HG02798 (cell line): ENCODE measurements around the gene SPATA13.

ENCODE experiments used
- ATAC-seq: cut with Tn5 transposase; IDR thresholded peaks from one replicate; pipeline ENCODE4 v1.9.1; 2021; ENCODE audit warnings: mild to moderate bottlenecking; ENCODE audit not compliant: unreplicated experiment, poor library complexity

Gene SPATA13

DNA sequence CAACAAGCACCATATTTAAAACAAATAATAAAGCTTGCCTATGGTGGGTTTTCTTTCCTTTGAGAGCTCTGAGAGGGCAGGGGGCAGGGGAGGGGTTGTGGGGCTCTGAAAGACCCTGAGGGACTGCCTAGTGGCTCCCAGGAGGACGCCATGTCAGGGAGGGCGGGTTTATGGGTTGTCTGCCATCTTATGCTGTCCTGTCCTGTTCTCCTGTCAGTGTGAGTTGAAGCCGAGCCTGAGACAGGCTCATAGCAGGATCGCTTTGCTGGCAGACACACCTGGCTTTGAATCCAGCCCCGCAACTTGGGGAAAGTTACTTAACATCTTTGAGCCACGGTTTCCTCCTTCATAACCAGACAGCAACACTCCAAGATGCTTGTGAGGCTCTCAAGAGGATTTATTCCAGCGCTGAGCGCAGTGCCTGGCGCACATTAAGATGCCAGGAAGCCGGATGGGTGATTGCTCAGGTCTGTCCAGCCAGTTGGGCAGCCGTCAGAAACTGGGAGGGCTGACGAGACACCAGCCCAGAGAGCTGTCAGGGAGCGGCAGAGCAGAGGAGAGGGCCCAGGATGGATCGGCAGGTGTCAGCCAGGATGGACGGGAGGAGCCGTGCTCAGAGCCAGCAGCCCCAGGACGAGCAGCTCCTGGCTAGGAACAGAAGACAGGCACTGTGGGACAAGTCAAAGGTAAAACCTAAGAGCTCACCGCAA is 112.1 kb downstream of the SPATA13 start:
- no peak for ATAC-seq

GRCh38 chr13:24273926-24274325 is 113.4 kb downstream of the SPATA13 start:
- no peak for ATAC-seq

DNA sequence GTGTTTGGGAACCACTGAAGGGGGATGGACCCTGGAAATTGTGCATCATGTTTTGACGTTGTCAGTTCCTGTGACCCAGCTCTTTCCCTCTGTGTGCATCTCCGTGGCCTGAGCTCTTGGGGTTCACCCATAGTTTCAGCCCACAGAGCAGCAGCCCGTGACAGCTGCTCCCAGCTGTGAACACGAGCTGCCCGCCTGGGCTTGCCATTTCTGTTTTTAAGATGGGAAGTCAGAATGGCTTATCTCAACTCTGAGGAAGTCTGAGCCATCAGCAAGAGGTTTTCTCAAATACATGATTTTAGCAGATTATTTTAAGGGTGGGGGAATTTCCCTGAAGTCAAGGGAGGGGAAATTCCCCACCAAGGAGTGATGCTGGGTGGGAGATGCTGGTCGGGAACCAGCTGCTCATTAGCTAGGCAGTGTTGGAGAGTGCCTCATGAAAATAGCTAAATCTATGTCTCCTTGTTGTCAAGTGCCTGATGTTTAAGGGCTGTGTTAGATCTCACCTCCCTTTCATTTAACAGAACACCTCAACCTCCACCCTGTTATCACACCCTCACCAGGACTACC is 114.0 kb downstream of the SPATA13 start:
- ATAC-seq = peak; percentile 70

GRCh38 chr13:24275041-24275440 is 114.5 kb downstream of the SPATA13 start:
- no peak for ATAC-seq

GRCh38 chr13:24276306-24276705 is 115.8 kb downstream of the SPATA13 start:
- no peak for ATAC-seq

DNA sequence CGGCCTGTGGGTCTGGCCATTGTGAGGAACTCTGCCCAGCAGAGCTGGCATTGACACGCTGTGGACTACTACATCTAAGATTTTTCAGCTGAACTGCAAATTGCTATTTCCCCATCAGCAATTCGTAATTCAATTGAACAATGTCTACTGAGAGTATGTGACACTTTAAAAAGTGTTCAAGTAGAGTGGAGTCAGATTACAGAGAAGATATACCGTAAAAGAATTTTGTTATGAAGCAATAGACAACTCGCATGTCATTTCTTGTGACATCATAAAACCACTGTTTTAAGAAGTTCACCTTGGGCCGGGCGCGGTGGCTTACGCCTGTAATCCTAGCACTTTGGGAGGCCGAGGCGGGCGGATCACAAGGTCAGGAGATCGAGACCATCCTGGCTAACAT is 116.3 kb downstream of the SPATA13 start:
- no peak for ATAC-seq

- ATAC-seq = no peak
Measured at GRCh38 chr13:24277761-24278160, 117.2 kb downstream of the SPATA13 start.

DNA sequence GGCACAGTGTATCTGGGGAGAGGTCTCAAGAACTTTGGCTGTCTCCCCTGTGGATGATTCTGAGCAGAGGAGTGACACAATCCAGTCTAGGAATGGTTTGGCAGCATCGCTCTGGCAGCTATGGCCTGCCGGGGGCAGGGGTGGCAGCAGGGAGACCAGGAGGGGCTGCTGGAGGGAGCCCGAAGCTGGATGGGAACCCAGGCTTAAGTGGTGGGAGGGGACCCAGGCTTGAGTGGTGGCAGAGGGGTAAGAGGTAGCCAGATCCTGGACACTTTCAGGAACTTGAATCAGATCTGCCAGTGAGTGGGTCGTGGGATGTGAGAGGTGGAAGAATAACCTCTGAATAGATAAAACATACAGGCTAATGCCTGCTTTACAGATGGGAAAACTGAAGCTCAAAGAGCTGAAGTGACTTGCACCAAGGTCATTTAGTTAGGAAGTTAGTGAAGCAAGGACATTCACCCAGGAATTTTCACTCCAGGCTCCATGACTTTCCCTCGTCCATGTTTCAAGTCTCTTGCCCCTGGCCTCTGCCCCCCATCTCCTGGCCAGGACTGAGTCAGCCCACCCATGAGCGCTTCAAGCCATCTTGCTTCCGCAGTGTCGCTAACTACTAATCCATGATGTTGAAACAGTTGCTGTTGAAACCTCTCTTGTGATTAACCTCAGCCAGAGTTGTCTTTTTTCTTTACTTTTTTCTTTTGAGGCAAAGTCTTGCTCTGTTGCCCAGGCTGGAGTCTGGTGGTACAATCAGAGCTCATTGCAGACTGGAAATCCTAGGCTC is 119.0 kb downstream of the SPATA13 start:
- ATAC-seq = no peak

- ATAC-seq = no peak
Measured at GRCh38 chr13:24280720-24281119, 120.2 kb downstream of the SPATA13 start.

DNA sequence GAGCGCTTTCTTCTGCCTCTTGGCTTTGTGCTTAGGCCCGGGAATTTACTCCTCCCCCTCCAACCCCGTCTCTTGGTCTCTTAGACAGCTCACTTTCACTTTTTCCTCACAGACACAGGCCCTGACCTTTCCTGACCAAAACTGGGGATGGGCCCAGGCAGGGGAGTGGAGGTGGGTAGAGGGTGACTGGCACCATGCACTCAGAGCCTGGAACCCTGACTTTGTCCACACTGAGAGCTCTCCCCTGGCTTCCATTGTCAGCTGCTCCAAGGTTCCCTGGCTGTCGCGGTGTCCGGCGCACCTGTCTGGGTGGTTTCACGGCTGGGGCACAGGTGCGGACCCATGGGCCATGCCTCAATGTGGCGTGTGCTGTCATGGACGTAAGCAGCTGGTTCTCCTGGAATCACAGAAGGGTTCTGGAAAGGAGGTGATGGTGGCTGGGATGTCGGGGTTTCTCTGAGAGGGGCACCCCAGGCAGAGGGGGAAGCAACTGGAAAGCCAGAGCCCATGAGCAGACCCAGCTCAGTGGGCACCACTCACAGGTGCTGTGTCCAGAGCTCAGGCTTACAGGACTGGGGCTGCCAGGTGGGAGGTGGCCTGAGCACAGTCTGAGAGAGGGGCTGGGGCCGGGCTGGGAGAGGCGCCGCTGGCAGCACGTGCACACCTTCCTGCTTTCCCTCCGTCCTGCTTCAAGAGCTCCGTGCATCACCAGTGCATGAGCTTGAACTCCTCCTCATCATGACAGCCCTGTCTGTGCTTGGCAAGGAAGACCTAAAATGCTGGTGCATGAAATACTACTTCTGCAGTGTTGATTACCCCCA is 120.9 kb downstream of the SPATA13 start:
- ATAC-seq = no peak

GRCh38 chr13:24282256-24282655 is 121.7 kb downstream of the SPATA13 start:
- ATAC-seq = no peak

DNA sequence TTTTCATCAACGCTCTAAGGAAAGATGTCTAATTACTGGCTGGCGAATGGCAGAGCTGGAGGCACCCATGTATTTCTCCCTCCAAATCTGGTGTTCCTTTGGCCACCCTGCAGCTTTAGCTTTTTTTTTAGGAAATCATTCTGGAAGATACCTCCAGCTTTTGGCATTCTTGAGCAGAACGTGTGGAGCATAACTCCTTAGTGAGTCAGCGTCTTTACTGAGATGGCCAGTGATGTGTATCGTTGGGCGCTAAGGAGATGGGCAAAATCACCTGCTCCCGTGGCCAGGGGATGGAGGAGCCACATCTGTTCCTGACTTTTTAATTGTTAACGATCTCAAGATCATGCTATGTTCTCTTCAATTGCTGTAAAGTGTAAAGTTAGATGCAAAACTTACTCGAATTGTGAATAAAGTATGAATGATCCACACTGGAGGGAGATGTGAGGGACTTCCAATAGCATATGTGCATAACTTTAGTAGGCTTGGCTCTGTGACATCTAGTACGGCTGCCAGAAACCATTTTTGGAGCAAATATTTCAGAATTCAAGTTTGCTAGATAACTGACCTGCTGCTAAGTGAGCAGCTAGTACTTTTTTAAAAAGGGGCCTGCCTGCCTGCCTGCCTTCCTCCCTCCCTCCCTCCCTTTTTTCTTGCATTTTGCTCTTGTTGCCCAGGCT is 124.5 kb downstream of the SPATA13 start:
- ATAC-seq = no peak

DNA sequence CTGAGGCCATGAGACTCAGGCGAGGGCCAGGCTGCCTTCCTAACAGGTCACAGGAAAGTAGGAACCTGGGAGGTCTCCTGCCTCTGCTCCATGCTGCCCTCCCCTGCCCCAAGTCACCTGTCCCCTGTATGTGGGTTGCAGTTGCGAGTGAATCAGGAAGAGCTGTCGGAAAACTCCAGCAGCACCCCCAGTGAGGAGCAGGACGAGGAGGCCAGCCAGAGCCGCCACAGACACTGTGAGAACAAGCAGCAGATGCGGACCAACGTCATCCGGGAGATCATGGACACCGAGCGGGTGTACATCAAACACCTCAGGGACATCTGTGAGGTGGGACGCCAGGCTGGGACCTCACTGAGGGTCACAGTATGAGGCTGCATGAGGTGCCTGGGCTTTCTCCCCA is 126.1 kb downstream of the SPATA13 start:
- no peak for ATAC-seq

GRCh38 chr13:24287748-24288287 is 127.3 kb downstream of the SPATA13 start:
- no peak for ATAC-seq

DNA sequence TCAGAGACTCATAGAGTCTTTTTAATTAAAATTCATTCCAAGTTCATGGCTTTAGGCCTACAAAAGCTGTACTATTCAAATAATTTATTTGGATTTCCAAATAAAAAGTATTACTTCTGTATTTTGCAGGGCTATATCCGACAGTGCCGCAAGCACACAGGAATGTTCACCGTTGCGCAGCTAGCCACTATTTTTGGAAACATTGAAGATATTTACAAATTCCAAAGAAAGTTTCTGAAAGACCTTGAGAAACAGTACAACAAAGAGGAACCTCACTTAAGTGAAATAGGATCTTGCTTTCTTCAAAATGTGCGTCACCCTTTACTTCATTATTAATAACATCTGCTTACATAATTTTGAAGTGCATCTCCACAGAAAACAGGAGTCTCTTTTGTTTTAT is 128.3 kb downstream of the SPATA13 start:
- ATAC-seq = no peak

- no peak for ATAC-seq
Measured at GRCh38 chr13:24290280-24290932, 129.9 kb downstream of the SPATA13 start.

GRCh38 chr13:24292481-24292880 is 132.0 kb downstream of the SPATA13 start:
- ATAC-seq = no peak

- no peak for ATAC-seq
Measured at GRCh38 chr13:24293746-24294145, 133.2 kb downstream of the SPATA13 start.

DNA sequence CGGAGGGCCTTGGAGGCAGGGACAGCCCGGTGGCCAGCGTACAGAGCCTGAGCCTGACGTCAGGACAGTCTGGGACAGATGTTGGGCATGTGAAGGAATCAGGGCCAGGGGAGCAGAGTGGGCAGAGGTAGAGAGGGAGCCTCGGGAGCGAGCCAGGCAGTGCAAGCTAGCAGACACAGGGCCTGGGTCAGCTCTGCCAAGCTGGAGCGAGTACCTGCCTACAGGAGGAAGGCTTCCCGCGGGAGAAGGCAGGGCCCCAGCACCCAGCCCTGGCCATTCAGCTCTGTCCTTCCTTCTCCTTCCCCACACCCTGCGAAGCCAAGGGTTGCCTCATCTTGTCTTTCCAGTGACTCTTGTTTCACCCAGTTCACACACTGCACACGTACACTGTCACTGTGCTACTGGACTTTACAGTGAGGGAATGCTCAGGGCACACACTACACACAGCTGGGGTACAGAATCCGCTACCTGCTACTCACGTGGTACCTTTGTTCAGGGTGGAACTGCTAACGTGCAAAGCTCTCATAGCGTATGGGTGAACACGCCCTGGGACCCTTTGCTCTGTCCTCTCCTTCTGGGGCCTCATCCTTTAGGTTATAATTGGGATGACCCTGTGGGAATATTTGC is 139.1 kb downstream of the SPATA13 start:
- ATAC-seq = no peak
